ENCODE measurements around the gene TRAPPC14.

DNA sequence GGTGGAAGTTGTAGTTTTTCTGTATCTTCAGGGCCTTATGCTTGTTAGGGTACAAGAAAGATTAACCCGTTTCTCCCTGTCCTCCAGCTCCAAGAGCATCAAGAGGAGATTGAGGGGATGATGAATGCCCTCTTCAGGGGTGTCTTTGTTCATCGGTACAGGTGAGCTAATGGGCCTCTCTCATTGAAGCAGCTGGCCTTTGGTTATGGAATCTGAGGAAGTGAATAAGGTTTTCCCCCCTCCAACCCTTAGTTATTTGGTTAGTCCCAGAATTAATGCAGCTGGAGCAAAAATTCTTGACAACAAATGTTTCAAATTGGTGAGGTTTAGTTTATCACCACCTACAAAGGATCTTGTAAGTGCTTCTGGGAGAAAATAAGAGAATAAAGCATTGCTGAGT lies 36.7 kb upstream of the TRAPPC14 start:
- TF ChIP-seq, protein P1, sequence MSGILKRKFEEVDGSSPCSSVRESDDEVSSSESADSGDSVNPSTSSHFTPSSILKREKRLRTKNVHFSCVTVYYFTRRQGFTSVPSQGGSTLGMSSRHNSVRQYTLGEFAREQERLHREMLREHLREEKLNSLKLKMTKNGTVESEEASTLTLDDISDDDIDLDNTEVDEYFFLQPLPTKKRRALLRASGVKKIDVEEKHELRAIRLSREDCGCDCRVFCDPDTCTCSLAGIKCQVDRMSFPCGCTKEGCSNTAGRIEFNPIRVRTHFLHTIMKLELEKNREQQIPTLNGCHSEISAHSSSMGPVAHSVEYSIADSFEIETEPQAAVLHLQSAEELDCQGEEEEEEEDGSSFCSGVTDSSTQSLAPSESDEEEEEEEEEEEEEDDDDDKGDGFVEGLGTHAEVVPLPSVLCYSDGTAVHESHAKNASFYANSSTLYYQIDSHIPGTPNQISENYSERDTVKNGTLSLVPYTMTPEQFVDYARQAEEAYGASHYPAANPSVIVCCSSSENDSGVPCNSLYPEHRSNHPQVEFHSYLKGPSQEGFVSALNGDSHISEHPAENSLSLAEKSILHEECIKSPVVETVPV (CRISPR knock-in tag; IDR thresholded peaks at IDR 0.05), result no peak
- TF ChIP-seq ZNF70 (CRISPR knock-in tag; IDR thresholded peaks at IDR 0.05), result no peak
- TF ChIP-seq, protein P2, sequence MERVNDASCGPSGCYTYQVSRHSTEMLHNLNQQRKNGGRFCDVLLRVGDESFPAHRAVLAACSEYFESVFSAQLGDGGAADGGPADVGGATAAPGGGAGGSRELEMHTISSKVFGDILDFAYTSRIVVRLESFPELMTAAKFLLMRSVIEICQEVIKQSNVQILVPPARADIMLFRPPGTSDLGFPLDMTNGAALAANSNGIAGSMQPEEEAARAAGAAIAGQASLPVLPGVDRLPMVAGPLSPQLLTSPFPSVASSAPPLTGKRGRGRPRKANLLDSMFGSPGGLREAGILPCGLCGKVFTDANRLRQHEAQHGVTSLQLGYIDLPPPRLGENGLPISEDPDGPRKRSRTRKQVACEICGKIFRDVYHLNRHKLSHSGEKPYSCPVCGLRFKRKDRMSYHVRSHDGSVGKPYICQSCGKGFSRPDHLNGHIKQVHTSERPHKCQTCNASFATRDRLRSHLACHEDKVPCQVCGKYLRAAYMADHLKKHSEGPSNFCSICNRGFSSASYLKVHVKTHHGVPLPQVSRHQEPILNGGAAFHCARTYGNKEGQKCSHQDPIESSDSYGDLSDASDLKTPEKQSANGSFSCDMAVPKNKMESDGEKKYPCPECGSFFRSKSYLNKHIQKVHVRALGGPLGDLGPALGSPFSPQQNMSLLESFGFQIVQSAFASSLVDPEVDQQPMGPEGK (CRISPR knock-in tag; IDR thresholded peaks at IDR 0.05; ENCODE audit: borderline replicate concordance), result no peak
- TF ChIP-seq PPARA (CRISPR knock-in tag; IDR thresholded peaks at IDR 0.05; ENCODE audit: borderline replicate concordance), result no peak
- TF ChIP-seq, protein P3, sequence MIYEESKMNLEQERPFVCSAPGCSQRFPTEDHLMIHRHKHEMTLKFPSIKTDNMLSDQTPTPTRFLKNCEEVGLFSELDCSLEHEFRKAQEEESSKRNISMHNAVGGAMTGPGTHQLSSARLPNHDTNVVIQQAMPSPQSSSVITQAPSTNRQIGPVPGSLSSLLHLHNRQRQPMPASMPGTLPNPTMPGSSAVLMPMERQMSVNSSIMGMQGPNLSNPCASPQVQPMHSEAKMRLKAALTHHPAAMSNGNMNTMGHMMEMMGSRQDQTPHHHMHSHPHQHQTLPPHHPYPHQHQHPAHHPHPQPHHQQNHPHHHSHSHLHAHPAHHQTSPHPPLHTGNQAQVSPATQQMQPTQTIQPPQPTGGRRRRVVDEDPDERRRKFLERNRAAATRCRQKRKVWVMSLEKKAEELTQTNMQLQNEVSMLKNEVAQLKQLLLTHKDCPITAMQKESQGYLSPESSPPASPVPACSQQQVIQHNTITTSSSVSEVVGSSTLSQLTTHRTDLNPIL (CRISPR knock-in tag; IDR thresholded peaks at IDR 0.05; ENCODE audit: low read depth), result no peak
- TF ChIP-seq, protein P4, sequence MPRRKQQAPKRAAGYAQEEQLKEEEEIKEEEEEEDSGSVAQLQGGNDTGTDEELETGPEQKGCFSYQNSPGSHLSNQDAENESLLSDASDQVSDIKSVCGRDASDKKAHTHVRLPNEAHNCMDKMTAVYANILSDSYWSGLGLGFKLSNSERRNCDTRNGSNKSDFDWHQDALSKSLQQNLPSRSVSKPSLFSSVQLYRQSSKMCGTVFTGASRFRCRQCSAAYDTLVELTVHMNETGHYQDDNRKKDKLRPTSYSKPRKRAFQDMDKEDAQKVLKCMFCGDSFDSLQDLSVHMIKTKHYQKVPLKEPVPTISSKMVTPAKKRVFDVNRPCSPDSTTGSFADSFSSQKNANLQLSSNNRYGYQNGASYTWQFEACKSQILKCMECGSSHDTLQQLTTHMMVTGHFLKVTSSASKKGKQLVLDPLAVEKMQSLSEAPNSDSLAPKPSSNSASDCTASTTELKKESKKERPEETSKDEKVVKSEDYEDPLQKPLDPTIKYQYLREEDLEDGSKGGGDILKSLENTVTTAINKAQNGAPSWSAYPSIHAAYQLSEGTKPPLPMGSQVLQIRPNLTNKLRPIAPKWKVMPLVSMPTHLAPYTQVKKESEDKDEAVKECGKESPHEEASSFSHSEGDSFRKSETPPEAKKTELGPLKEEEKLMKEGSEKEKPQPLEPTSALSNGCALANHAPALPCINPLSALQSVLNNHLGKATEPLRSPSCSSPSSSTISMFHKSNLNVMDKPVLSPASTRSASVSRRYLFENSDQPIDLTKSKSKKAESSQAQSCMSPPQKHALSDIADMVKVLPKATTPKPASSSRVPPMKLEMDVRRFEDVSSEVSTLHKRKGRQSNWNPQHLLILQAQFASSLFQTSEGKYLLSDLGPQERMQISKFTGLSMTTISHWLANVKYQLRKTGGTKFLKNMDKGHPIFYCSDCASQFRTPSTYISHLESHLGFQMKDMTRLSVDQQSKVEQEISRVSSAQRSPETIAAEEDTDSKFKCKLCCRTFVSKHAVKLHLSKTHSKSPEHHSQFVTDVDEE (CRISPR knock-in tag; IDR thresholded peaks at IDR 0.05), result no peak

Data from SK-N-SH treated with all-trans-retinoic acid at 6 μM for 48 hours (cell line).